Spleen (tissue), 7 donors: ENCODE data around the gene RPGRIP1L.

Source experiments
- POLR2A ChIP-seq, 3 donors: fragments of 450-650 bp; IDR thresholded peaks; one replicate each; pipeline ENCODE4 v1.5.1; 2017; ENCODE audit warnings: antibody characterized with exemption in 3 of 3, mild to moderate bottlenecking in 1 of 3
- POLR2AphosphoS5 ChIP-seq, 3 donors: sonication (generic); formaldehyde crosslinking; IDR thresholded peaks; one replicate each; pipeline ENCODE4 v1.5.1; 2017; ENCODE audit warnings: antibody characterized with exemption in 3 of 3
- TF ChIP-seq, protein P1 (sequence below), 11 experiments: fragments of 200-600 bp in 7 of 11; fragments of 450-650 bp in 4 of 11; sonication (generic) in 4 of 11; IDR thresholded peaks in 8 of 11; conservative IDR thresholded peaks in 3 of 11; 1 replicate in 7 of 11; 2 replicates in 4 of 11; pipeline versions ENCODE4 v1.4.0 to v1.8.0; 2016 to 2021; ENCODE audit warnings: antibody characterized with exemption in 11 of 11, inconsistent platforms in 4 of 11, mild to moderate bottlenecking in 1 of 11
- donor health status: DM: no; HTN: no; CAD: no; lungs with moderate emphysema.
- donor health status: DM: no; HTN: no; CAD: no.
- donor health status: DM: no; HTN: no; CAD: no.

- TF ChIP-seq, protein P1, sequence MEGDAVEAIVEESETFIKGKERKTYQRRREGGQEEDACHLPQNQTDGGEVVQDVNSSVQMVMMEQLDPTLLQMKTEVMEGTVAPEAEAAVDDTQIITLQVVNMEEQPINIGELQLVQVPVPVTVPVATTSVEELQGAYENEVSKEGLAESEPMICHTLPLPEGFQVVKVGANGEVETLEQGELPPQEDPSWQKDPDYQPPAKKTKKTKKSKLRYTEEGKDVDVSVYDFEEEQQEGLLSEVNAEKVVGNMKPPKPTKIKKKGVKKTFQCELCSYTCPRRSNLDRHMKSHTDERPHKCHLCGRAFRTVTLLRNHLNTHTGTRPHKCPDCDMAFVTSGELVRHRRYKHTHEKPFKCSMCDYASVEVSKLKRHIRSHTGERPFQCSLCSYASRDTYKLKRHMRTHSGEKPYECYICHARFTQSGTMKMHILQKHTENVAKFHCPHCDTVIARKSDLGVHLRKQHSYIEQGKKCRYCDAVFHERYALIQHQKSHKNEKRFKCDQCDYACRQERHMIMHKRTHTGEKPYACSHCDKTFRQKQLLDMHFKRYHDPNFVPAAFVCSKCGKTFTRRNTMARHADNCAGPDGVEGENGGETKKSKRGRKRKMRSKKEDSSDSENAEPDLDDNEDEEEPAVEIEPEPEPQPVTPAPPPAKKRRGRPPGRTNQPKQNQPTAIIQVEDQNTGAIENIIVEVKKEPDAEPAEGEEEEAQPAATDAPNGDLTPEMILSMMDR (IDR thresholded peaks at IDR 0.05 in 8 of 11, conservative IDR thresholded peaks at IDR 0.05 in 3 of 11), result no peak
- TF ChIP-seq POLR2AphosphoS5 (IDR thresholded peaks at IDR 0.05) (no peak), POLR2A (IDR thresholded peaks at IDR 0.05) (no peak)
Measured at GRCh38 chr16:53642094-53642493, 61.6 kb downstream of the RPGRIP1L start.
